Measurements from ENCODE around the gene PPP2R2B. TPM values are rescaled to one million over a fixed set of nuclear protein-coding genes. Genes with fewer than 3 reads are reported as not detected.
"Not testable (repeated sequence)": the region's sequence is repeated elsewhere in the genome, so short reads cannot be mapped to it uniquely, and the experiment has no call there.

Gene PPP2R2B
- total RNA-seq, 1 donor from 2014 or later: 54.1 TPM

DNA sequence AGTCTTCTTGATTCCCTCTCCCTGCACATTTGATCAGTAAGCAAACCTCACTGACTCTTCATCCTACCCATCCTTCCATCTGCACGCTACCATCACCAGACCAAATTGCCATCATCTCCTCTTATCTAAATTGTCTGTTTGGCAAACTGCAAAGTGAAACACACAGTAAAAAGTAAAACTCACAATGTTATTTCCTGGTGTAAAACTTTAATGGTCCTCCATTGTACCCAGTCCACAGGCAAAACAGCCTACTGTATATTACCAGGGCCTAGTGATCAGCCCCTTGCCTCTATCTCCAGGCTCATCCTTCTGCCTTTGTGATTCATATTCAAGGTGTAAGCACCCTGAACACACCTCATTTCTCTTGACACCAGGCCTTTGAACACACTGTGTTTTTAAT, 279.3 kb downstream of the PPP2R2B start:
- no peak for DNase-seq (ENCODE audit: low spot score)
- intact Hi-C loops (cut with DNase I): no loop called here
- ATAC-seq: no peak

- ATAC-seq (no peak), DNase-seq (ENCODE audit: low spot score) (no peak)
- intact Hi-C loops (cut with DNase I): no loop called here
Observed at GRCh38 chr5:146595088-146595487, 283.5 kb downstream of the PPP2R2B start.

DNA sequence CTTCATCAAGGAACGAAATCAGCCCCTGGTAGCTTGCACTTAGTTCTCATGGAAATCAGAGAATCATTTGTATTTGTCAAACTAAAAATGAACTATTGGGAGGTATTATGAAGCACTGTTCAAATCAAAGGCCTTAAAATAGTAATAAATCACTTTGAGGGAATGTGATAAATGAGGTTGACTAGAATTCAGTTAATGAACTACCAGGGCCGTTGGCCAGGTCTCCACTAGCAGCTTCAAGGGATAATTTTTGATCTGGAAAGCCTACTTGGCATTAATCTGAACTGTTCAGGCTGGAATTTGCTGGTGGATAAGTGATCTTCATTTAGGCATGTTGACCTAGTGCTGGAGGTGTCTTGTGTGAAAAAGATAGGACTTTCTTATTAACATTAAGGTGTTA, 286.2 kb downstream of the PPP2R2B start:
- intact Hi-C loops (cut with DNase I): no loop called here
- DNase-seq (ENCODE audit: low spot score) (no peak), ATAC-seq (no peak)

GRCh38 chr5:146589028-146589345, 289.6 kb downstream of the PPP2R2B start:
- ATAC-seq: no peak
- no peak for DNase-seq (ENCODE audit: low spot score)
- intact Hi-C loops (cut with DNase I): no loop called here

GRCh38 chr5:146588331-146589027, 290.1 kb downstream of the PPP2R2B start:
- intact Hi-C loops (cut with DNase I): no loop called here
- ATAC-seq (no peak), DNase-seq (ENCODE audit: low spot score) (no peak)

GRCh38 chr5:146586752-146587151, 291.8 kb downstream of the PPP2R2B start:
- intact Hi-C loops (cut with DNase I): no loop called here
- ATAC-seq (no peak), DNase-seq (ENCODE audit: low spot score) (no peak)

- no peak for ATAC-seq
- DNase-seq (ENCODE audit: low spot score): no peak
- intact Hi-C loops (cut with DNase I): no loop called here
Observed at GRCh38 chr5:146584750-146585149, 293.8 kb downstream of the PPP2R2B start.

DNA sequence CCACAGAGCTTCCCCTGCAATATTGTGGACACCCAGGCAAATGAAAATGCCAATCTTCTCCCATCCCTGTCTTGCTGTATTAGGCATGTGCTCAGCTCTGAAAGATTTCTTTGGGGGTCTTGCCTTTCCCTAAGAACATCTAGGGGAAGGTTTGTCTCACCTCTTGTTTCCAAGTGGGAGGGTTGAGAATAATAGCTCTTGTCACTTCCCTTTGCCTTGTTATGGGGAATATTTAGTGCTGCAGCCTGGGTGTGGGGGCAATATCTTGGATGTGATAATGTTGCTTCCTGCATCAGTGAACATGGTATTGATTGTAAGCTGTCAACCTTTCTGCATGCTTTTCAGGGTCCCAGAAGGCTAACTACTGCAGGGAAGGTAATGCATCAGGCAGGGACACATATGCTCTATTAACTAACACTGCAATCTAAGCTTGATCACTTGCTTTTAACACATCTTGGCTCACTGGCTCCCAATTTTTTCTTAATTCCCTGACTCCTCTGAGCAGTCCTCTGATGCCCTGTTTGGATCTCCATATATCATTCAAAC, 296.4 kb downstream of the PPP2R2B start:
- ATAC-seq (no peak), DNase-seq (ENCODE audit: low spot score) (no peak)
- intact Hi-C loops (cut with DNase I): no loop called here

- intact Hi-C loops (cut with DNase I): no loop called here
- ATAC-seq: no peak
- DNase-seq (ENCODE audit: low spot score): no peak
Observed at GRCh38 chr5:146580237-146580636, 298.3 kb downstream of the PPP2R2B start.

DNA sequence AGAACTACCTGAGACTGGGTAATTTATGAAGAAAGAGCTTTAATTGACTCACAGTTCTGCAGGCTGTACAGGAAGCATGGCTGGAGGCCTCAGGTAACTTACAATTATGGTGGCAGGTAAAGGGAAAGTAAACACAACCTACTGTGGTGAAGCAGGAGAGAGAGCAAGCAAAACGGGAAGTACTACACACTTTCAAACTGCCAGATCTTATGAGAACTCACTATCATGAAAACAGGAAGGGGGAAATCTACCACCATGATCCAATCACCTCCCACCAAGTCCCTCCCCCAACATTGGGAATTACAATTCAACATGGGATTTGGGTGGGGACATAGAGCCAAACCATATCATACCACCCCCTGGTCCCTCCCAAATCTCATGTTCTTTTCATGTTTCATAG, 303.8 kb downstream of the PPP2R2B start:
- DNase-seq (ENCODE audit: low spot score) (no peak), ATAC-seq (no peak)
- intact Hi-C loops (cut with DNase I): no loop called here

- intact Hi-C loops (cut with DNase I): no loop called here
- ATAC-seq (no peak), DNase-seq (ENCODE audit: low spot score) (no peak)
Observed at GRCh38 chr5:146568161-146568560, 310.4 kb downstream of the PPP2R2B start.

DNA sequence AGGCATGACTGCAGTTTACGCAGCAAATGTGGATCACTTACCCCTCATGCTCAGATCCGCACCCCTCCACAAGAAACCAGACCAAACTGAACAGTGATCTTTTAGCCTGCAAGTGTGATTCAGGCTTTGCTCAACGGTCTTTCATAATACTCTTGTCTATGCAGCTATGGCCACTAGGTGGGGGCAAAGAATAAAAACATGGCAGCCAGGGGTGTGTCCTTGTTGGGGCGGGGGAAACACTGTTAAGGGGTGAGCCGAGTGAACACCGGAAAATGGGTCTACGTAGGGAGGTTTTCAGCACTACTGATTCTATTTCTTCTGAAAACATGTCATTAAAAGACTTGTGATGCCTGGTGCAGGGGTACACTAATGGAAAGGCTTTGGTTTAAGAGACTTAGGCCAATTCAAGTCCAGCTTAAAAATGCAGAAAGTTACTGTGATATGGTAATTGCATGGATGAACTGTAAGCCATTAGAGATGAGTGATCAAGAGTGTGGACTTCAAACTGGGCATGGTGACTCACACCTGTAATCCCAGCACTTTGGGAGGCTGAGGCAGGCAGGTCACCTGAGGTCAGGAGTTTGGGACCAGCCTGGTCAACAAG, 312.7 kb downstream of the PPP2R2B start:
- intact Hi-C loops (cut with DNase I): no loop called here
- no peak for DNase-seq (ENCODE audit: low spot score)
- ATAC-seq: peak; percentile 59

DNA sequence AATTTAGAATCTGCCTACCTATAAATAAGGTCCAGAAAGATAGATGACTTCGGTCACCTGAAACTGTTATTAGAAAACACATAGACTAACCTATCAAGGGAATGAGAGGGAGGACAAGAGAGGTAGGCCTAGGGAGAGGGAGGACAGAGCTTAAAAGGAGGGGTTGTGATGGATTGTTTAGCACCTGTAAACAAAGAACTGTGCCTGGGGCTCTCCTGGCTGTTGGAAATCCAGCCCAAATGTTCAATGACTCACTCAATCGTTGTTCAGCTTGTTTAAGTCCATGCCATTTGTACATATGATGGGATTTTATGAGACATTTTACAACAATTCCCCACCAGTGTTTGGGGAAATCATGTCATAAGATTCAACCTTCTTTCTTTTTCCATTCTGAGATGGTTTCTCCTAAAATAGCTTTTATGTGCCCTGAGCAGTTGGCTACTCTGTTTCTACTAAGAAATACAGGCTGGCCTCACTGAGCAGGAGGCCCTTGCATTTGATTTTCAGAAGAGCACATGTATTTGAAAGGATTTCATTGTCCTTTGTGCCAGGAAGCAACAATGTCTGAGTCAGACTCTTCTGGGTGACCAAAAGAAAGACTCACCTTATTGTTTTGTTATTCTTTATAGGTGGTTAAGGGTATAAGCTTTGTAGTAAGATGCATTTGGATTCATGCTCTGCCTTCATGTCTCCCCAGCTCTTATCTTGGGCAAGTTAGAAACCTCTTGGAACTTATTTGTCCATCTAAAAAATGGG, 314.4 kb downstream of the PPP2R2B start:
- intact Hi-C loops (cut with DNase I): no loop called here
- DNase-seq (ENCODE audit: low spot score): no peak
- no peak for ATAC-seq

DNA sequence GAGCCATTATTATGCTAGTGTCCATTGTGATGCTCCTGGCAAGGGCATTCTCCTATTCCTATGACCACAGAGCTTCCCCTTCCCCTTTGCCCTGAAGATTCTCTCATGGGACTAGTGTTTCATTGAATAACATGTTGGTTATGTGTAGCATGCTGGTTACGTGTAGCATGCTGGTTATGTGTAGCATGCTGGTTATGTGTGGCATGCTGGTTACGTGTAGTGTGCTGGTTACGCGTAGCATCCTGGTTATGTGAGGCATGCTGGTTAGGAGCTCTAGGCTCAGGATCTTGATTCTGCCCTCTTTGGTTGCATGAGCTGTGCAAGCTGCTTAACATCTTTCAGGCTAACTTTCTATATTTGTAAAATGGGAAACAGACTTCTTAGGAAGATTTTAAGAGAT, 316.1 kb downstream of the PPP2R2B start:
- intact Hi-C loops (cut with DNase I): no loop called here
- ATAC-seq (no peak), DNase-seq (ENCODE audit: low spot score) (no peak)

DNA sequence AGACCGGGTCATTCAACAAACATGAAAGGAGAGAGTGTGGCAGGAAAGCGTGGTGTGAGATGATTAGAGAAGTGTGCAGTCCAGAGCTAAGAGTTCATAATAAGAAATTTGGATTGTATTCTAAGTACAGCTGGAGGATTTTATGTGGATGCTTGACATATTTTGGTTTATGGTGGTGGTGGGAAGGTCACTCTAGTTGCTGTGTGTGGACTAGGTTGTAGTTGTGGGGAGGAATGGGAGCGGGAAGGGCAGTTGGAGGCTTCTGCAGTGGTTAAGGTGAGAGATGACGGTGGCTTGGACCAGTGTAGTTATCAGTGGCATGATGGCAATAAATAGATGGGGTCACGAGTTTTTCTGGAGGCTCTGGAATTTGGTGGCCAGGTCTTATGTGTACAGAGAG, 316.8 kb downstream of the PPP2R2B start:
- DNase-seq (ENCODE audit: low spot score): no peak
- intact Hi-C loops (cut with DNase I): no loop called here

GRCh38 chr5:146560205-146560812, 318.2 kb downstream of the PPP2R2B start:
- no peak for ATAC-seq
- intact Hi-C loops (cut with DNase I): no loop called here
- DNase-seq (ENCODE audit: low spot score): no peak

More for the DNA sequence above, 316.8 kb downstream of the PPP2R2B start:
- ATAC-seq: no peak

GRCh38 chr5:146556884-146557283, 321.7 kb downstream of the PPP2R2B start:
- ATAC-seq; DNase-seq (ENCODE audit: low spot score); intact Hi-C loops (cut with DNase I): not testable (repeated sequence)

DNA sequence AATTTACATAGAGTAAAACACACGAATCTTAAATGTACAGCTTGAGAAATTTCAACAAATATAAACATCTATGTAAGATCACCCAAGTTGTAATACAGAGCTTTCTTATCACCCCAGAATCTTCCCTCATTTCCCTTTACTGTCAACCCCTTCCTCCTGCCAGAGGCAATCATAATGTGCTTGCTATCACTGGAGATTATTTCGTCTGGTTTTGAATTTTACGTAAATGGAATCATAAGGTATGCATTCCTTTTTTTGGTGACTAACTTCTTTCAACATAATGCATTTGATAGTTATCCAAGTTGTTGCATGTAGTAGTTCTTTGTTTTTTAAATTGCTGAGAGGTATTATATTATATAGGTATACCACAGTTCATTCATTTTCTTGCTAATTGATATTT, 325.1 kb downstream of the PPP2R2B start:
- DNase-seq (ENCODE audit: low spot score) (no peak), ATAC-seq (no peak)
- intact Hi-C loops (cut with DNase I): no loop called here

GRCh38 chr5:146549615-146550014, 328.9 kb downstream of the PPP2R2B start:
- DNase-seq (ENCODE audit: low spot score): no peak
- intact Hi-C loops (cut with DNase I): no loop called here
- ATAC-seq: no peak
